Spleen (tissue), 7 donors: ENCODE data around the gene ABCC5.

ENCODE experiments used
- POLR2A ChIP-seq, 3 donors: fragments of 450-650 bp; IDR thresholded peaks; one replicate each; pipeline ENCODE4 v1.5.1; 2017; ENCODE audit warnings: antibody characterized with exemption in 3 of 3, mild to moderate bottlenecking in 1 of 3
- POLR2AphosphoS5 ChIP-seq, 3 donors: sonication (generic); formaldehyde crosslinking; IDR thresholded peaks; one replicate each; pipeline ENCODE4 v1.5.1; 2017; ENCODE audit warnings: antibody characterized with exemption in 3 of 3
- TF ChIP-seq, protein P1 (sequence below), 11 experiments: fragments of 200-600 bp in 7 of 11; fragments of 450-650 bp in 4 of 11; sonication (generic) in 4 of 11; IDR thresholded peaks in 8 of 11; conservative IDR thresholded peaks in 3 of 11; 1 replicate in 7 of 11; 2 replicates in 4 of 11; pipeline versions ENCODE4 v1.4.0 to v1.8.0; 2016 to 2021; ENCODE audit warnings: antibody characterized with exemption in 11 of 11, inconsistent platforms in 4 of 11, mild to moderate bottlenecking in 1 of 11
- donor health status: DM: no; HTN: no; CAD: no; lungs with moderate emphysema.
- donor health status: DM: no; HTN: no; CAD: no.
- donor health status: DM: no; HTN: no; CAD: no.

DNA sequence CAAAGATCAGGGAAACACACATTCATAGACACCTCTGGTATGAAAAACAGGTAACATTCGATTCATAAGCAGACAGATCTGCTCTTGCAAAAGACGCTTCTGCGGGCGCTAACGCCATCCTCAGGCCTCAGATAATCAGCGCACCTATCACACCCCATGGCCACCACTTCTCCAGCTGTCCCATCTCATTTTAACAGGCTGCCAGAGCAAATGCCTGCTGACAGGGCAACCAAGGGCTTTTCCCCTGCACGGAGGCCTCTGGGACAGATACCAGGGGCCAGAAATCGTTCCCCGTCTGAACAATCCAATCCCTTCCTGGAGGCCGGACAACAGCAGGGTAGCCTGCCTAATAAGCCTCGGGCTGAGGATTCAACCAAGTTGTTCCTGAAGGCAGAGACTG is 15.2 kb downstream of the ABCC5 start:
- TF ChIP-seq, protein P1, sequence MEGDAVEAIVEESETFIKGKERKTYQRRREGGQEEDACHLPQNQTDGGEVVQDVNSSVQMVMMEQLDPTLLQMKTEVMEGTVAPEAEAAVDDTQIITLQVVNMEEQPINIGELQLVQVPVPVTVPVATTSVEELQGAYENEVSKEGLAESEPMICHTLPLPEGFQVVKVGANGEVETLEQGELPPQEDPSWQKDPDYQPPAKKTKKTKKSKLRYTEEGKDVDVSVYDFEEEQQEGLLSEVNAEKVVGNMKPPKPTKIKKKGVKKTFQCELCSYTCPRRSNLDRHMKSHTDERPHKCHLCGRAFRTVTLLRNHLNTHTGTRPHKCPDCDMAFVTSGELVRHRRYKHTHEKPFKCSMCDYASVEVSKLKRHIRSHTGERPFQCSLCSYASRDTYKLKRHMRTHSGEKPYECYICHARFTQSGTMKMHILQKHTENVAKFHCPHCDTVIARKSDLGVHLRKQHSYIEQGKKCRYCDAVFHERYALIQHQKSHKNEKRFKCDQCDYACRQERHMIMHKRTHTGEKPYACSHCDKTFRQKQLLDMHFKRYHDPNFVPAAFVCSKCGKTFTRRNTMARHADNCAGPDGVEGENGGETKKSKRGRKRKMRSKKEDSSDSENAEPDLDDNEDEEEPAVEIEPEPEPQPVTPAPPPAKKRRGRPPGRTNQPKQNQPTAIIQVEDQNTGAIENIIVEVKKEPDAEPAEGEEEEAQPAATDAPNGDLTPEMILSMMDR (IDR thresholded peaks at IDR 0.05 in 8 of 11, conservative IDR thresholded peaks at IDR 0.05 in 3 of 11) = no peak
- TF ChIP-seq POLR2A (IDR thresholded peaks at IDR 0.05) (no peak), POLR2AphosphoS5 (IDR thresholded peaks at IDR 0.05) (no peak)
